ENCODE data around the gene PLCG1.
A peak's percentile ranks its signal among the peaks of the same experiment; 100 is the strongest.

PLCG1 gene

DNA sequence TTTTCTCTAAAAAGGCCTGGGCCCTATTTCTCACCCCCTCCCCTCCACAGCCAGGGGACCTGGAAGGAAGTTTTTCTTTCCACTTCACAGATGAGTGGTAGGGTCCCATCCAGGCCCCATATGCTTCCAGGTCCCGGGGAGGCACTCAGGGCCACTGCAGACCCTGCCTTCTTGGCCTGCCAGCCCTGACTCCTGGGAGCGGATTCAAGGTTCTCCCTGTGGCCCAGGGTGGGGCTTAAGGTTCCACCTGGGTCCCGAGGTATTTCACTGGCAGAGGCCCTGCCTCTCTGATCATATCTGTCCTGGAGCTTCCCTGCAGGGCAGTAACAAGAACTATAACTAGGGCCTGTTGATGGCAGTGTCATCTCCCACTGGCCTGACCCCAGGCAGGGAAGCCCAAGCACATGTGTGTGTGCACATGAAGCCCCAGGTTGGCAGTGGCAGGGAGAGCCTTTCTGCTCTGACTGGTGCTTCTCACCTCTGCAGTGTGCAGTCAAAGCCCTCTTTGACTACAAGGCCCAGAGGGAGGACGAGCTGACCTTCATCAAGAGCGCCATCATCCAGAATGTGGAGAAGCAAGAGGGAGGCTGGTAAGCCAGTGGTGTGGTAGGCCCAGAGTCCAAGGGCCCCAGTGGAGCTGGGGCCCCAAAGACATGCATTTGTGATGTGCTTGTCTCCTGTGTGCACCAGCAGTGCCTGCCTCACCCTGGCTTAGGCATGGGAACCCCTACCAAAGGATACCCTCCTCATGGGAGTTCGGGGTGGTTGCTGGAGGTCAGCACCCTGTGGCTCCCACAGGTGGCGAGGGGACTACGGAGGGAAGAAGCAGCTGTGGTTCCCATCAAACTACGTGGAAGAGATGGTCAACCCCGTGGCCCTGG lies 31.2 kb downstream of the PLCG1 start:
- no peak for DNase-seq

DNA sequence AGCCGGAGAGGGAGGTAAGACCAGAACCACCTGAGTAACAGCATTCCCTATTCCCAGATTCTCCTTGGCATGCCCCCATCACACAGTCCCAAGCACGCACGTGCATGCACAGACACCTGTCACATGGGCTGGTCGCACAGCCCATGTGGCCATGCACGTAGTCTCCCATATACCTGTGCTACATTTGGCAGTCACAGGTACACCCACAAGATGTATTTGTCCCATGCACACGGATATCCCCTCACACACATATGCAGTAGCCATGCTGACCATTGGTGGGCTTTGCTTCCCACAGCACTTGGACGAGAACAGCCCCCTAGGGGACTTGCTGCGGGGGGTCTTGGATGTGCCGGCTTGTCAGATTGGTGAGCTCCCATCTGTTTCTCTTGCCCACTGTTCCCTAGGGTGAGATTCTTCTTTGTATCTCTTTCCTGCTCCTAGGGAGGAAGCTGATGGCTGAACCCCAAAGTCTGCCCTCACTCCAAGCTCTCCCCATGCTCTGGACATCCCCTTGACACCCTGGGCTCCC lies 31.9 kb downstream of the PLCG1 start:
- DNase-seq: no peak

DNA sequence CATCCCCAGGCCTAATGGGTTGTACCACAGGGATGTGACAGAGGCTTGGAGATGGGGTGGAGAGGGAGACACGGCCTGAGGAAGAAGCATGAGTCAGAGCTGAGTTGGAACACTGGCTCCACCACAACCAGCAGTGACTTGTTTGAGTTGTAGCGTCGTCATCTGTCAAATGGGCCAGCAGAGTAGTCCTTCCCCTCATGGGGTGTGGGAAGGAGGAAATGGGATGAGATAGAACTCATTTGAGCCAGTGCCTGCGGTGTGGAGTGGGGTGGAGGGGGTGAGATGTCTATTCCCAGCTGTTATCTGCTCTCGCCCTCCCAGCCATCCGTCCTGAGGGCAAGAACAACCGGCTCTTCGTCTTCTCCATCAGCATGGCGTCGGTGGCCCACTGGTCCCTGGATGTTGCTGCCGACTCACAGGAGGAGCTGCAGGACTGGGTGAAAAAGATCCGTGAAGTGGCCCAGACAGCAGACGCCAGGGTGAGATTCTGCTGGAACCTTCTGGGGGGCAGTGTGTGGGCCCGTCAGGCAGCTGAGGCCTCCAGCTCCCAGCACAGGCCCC lies 32.5 kb downstream of the PLCG1 start:
- no peak for DNase-seq

DNA sequence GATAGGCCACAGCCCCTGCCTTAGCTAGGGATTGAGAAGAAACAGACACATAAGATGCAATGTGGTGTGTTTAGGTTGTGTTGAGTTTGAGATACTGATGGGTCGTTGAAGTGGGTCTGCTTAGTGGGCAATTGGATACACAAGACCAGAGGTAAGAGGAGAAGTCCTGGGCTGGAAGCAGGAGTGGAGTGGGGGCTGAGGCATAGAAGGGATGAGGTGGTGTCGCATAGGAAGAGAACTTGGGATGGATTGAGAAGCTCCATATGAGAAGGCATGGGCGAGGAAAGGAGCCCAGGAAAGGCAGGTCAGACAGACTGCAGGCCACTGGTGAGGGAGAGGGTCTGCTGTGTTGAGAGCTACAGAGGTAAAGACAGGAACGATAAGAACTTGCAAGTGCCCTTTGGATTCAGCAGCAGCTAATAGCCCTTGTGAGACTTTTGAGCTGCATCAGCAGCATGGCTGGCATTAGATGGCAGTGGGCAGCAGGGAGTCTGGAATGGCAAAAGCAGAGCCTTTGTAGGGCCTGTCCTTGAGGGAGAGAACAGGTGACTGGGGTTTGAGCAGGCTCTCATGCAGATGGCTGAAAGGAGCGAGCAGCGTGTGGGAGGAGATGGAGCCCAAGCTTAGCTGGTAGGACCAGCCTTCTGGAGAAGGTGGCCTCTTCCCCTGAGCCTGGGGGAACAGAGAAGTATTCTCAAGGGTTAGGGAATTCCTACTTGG lies 33.2 kb downstream of the PLCG1 start:
- DNase-seq: no peak

DNA sequence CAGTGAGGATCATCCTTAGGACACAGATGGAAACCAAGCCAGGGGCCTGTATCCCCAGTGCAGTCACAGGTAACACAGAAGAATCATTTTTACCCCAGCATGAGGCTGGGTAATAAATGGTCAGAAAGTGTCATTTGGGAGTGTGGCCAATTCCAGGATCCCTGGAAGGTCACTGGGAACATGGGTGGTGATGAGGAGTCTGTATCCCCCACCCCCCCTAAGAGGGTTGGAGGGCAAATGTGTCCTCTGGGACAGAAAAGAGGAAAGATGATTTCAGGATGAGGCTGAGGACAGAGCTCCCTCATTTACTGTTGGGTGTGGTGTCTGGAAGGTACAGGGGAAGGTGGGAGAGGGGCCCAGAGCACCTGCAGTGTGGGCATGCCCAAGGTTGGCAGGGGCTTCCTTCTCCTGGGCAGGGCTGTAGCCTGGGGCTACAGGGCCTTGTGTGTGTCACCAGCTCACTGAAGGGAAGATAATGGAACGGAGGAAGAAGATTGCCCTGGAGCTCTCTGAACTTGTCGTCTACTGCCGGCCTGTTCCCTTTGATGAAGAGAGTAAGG lies 34.5 kb downstream of the PLCG1 start:
- no peak for DNase-seq

DNA sequence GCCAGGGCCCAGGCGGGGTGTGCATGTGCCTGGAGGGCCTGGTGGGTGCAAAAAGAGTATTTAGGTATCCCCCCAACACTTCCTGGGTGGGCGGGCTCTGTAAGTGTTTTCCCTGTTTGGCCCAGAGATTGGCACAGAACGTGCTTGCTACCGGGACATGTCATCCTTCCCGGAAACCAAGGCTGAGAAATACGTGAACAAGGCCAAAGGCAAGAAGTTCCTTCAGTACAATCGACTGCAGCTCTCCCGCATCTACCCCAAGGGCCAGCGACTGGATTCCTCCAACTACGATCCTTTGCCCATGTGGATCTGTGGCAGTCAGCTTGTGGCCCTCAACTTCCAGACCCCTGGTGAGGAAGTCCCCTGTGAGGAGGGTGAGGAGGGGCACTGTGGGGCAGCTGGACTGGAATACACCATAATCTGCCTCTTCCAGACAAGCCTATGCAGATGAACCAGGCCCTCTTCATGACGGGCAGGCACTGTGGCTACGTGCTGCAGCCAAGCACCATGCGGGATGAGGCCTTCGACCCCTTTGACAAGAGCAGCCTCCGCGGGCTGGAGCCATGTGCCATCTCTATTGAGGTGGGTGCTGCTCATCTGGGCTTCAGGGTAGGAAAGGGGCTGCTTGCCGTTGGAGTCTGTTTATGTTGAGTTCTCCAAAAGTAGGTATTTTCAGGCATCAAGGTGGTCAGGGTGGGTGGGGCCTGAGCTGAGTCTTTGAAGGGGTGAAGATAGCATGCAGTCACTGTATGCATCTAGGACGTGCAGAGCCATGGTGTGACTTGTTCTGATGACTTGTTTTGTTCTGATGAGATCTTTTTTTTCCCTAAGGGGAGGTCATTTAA lies 35.2 kb downstream of the PLCG1 start:
- DNase-seq: no peak

DNA sequence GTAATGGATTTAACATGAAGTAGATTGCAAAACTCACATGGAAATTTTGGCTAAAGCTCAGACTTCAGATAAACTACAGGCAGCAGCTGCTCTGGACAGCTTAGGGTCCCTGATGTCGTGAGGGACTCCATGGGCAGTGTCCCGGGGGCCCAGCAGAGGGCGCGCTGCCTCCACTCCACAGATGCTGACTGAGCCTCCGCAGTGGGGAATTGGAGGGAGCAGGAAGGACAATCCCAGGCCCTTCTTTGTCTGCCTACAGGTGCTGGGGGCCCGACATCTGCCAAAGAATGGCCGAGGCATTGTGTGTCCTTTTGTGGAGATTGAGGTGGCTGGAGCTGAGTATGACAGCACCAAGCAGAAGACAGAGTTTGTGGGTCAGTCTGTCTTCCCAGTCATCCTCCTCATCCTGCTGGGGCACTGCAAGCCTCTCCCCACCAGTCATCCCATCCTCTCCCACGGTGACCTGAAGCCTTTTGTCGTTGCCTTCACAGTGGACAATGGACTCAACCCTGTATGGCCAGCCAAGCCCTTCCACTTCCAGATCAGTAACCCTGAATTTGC lies 35.9 kb downstream of the PLCG1 start:
- peak; percentile 16 for DNase-seq

DNA sequence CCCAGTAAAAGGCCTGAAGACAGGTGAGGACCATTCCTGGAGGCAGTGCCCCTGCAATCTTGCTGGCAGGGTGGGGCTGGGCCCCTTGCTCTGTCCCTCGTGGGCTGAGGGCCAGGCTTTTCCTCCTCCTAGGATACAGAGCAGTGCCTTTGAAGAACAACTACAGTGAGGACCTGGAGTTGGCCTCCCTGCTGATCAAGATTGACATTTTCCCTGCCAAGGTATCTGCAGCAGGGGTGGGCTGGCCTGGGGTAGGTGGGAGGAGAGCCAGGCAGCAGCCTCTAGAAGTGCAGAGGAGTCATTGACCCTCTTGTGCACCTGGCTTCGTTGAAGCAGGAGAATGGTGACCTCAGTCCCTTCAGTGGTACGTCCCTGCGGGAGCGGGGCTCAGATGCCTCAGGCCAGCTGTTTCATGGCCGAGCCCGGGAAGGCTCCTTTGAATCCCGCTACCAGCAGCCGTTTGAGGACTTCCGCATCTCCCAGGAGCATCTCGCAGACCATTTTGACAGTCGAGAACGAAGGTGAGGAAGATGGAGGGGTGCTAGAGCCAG lies 36.5 kb downstream of the PLCG1 start:
- no peak for DNase-seq

DNA sequence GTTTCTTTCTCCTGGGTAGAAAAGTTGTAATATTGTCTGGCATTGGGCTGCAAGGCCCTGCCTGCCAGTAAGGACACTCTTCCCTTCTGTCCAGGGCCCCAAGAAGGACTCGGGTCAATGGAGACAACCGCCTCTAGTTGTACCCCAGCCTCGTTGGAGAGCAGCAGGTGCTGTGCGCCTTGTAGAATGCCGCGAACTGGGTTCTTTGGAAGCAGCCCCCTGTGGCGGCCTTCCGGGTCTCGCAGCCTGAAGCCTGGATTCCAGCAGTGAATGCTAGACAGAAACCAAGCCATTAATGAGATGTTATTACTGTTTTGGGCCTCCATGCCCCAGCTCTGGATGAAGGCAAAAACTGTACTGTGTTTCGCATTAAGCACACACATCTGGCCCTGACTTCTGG lies 37.0 kb downstream of the PLCG1 start:
- no peak for DNase-seq

DNA sequence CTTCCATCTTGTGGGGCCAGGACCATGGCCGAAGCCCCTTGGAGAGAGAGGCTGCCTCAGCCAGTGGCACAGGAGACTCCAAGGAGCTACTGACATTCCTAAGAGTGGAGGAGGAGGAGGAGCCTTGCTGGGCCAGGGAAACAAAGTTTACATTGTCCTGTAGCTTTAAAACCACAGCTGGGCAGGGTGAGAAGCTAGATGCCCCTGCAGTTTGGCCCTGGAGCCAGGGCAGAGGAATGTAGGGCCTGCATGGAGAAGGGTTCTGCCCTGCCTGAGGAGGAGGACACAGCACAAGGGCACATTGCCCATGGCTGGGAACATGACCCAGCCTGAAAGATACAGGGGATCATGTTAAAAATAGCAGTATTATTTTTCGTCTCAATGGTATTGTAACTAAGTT lies 37.4 kb downstream of the PLCG1 start:
- no peak for DNase-seq

DNA sequence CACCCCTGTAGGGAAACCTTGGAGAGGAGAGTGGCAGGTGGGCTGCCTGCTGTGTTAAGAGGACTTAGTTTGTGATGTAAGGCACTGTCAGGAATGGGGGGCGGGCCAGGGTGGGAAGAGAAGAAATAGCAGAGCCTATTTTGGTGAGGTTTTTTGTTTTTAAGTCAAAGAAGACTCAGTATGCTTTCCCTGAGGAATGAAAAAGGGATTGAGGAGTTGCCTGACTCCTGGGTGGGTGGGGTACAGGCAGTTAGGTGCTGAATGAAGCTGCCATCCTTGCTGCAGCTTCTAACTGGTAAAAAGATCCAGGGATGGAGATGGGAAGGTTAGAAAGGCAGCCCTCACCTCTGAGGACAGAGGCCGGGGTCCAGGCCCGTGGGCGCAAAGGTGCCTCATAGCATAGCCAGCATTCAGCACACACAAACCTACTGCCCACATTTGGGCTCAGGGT lies 37.9 kb downstream of the PLCG1 start:
- DNase-seq: no peak

DNA sequence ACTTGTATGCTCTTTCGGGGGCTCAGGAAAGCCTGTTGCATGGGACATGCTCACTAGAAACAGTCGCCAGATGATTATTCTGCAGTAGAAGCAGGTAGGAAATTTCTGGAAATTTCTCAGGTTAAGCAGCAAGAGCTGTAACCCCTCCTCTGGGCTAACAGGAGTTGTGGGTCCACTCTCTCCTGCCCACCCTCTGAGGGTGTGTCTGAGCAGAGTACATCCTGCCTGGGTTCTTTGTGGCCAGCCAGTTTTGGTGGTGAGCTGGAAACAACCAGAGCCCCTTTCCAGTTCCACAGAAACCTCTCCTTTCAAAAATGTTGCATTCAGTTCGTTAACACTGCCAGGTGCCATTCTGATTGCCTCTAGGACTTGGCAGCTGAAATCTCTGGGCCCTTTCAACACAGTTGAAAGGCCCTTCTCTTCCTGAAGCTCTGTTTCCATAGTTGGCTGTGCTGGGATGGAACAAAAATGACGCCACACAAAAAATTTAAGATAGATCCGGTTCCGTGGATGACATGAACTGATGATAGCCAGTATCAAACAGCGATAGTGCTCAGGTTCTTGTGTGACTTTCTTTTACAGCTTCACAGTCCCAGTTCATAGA lies 38.5 kb downstream of the PLCG1 start:
- DNase-seq: no peak

DNA sequence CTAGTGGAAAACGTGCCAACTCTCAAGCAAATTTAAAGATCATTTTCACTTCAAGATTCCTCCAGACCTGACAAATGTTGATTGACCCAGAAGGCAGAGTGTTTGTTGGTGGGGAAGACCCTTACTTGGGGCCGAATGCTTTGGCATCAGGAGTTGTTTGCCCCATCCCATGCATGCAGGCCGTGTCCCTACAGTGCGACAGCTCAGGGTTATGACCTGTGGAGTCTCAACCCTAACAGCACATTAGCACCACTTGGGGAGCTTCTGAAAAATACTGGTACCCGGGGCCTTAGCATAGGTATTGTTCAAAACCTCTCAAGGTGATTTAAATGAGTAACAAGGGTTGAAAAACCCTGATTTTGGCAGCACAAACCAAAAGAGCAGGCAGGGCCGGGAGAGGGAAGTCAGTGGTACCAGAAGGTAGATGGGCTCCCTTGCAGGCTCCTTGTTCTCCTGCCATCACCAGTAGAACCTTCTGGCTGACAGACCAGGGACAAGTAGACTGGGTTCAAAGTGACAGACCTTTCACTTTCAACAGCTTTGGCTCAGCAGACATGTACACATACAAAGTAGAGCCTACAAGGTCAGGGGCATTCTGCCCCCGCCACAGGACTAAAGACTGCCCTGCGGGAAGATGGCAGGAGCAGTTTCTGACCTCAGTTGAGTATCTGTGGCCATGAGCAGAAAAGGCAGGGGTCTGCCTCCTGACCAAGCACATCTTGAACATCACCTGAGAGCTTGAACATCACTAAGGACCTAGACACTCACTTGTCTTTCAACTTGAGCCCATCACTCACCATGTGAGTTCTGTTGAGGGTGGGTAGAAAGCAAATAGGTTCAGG lies 39.6 kb downstream of the PLCG1 start:
- DNase-seq: no peak

DNA sequence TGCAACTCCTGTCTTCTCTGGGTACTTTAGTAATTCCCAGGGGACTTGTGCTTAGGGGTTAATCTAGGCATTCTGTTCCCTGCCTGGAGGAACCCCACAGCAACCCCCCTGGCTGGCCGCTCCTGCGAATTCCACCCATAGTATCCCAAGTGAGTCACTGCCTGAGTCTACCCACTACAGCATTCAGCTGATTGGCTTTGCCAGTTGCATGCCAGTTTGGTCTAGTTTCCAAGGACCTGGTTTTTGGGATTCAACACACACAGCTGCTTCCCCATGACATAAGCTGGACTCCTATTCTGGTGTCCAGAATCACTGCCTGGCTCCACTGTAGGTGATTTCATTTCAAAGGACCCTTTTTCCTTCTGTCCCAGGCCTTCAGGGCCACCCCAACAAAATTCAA lies 40.3 kb downstream of the PLCG1 start:
- no peak for DNase-seq

DNA sequence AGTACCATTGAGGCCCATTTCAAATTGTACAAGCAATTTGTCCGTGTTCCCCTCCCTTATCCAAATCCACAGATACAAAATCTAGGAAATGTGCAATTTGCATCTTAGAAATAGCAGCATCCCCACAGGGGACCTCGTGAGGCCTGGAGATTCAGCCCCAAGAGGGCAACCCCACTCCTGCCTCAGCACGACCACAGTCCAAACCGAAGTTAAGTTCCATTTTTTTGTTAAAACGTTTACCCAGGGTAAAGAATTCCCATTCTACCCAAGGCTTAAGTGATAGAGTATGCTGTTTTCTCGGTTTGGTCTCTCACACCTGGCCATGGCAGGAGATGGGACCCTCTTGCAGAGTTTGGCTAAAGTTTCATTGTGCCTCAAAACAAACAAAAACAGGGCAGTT lies 41.2 kb downstream of the PLCG1 start:
- no peak for DNase-seq

DNA sequence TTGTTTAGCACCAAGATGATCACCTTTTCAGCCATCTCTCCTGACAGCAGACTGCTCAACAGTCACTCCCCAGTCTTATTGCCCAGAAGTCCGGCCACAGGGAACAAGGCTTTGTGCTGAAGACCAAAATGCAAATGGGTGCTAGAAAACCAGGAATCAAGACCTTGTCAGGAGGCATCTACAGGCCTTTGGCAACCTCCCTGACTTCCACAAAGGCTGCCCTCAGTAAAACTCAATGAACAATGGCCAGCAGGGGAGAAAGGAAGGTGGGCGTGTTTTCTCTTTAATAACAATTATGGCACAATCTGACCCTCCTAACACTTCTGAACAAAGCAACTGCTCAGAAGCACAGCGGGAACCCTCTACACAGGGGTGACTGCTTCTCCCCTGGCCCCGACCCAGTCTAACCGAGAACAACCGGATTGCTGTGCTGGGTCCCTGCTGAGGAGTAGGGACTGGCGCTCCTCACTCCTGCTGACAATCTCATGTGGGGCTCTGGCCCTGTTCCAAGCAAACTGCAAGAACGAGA lies 41.6 kb downstream of the PLCG1 start:
- DNase-seq: peak; percentile 20

DNA sequence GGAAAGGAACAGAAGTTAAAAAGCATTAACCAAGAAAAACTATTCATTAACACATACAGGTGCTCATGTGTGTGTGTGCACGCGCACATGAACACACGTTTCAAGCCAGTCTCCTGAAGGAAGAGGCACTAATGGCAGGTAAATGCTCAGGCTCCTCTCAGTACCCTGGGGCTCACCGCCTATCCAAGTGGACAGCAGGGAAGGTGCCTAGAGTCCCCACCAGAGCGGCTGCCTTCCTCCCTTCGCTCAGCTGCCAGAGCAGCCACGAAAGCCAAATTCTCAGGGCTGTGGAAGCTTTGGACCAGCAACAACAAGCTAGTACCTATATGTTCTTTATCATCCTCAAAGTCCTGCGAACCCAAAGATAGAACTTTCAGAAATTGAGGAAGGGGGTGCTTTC lies 42.6 kb downstream of the PLCG1 start:
- no peak for DNase-seq

DNA sequence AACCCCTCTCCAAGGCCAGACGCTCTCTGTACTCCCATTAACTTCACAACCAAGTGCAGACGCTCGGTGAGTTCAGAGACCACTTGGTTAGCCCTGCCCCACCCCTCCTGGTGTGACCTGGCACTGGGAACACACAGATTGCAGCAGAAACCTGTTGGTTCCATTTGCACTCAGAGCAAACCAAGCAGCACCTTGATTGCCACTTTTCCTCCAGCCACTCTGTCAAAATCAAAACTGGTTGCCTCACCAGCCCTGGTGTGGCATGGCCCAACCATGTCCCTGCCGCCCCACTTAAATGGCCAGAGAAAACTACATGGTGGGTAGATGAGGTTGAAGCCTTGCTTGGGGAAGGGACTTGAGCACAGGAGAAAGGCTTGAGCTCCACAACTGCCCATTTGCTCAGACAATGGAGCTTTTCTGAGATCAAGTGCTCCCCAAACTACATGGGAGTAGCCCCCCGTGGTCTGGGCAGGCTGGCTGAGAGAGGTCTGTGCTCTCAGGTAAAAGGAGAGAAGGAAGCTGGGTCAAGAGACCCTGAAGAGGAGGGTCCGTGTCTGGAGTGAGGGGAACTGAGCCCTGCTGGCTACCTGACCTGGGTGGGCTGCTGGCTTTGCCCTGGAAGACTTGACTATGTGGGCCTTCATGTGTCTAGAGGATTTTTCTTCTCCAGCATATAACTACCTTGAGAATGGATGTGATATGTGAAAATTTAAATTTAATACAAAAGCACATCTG lies 43.4 kb downstream of the PLCG1 start:
- no peak for DNase-seq

DNA sequence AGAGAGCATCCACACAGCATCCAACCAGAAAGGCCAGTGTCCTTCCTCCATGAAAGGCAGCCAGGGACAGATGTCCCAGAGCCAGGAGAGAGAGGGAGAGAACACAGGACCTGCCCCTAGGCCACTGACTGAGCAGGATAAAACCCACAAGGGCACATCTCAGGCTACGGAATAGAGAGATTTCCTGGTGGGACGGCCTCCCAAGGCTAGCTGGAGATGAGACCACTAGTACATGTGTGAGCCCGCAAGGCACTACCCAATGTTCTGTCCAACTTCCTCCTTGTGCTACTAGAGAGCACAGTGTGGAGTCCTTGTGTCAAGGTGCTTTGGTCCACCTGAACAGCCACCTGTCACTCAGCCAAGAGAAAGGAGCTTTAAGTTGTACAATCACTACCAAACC lies 44.2 kb downstream of the PLCG1 start:
- DNase-seq: no peak
